ENCODE data around the gene KHDC4. TPM values are rescaled to one million over a fixed set of nuclear protein-coding genes. Genes with fewer than 3 reads are reported as not detected.

The KHDC4 gene
- total RNA-seq, 1 experiment from 2014 or later: 57.7 TPM

DNA sequence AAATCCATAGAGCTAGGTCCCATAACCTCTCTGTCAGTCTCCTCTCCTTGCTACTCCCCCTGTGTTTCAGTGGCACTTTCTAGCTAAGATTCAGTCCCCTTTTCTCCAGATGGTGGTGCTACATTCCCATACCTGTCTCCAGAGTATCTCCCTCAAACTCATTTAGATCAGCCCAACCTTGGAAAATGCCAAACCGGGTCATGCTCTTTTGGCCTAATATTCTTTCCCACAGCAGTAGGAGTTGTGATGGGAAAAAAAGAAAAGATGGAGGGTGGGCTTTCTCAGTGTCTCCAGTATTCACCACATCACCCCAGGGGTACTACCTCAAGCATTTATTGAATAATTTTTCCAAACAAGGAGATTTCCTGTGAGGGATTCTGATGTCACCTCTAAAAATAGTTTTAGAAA lies 4.0 kb upstream of the KHDC4 start:
- Histone ChIP-seq H3K9me3 (ENCODE audit: control insufficient read depth, low read depth, low read length) (no peaks in the 10 kb centered on the region), H3K4ac (ENCODE audit: low read depth, low read length) (no peak overlapping the region), H2BK20ac (ENCODE audit: low read depth, low read length, poor library complexity, severe bottlenecking) (no peak overlapping the region), H3K23ac (ENCODE audit: insufficient read length, low read depth, low read length) (no peak overlapping the region), H2BK12ac (ENCODE audit: insufficient read length, low read depth, low read length) (no peak overlapping the region), H3K4me2 (ENCODE audit: insufficient read depth, insufficient read length, low read length) (no peak overlapping the region), H4K8ac (replicated peaks; ENCODE audit: insufficient read length, low read depth, low read length) (no peak overlapping the region), H2BK120ac (ENCODE audit: low read depth, low read length, poor library complexity, severe bottlenecking) (no peak overlapping the region), H3K27ac (ENCODE audit: insufficient read length, low read depth, low read length) (no peak overlapping the region), H2AFZ (ENCODE audit: low read length) (no peak overlapping the region), H4K20me1 (ENCODE audit: control insufficient read depth, insufficient read depth, insufficient read length) (no peaks in the 10 kb centered on the region), H3K79me2 (ENCODE audit: insufficient read depth, low read length) (peaks cover 7% of the 10 kb centered on the region; the same call in 1 of the 2 replicates), H2BK15ac (ENCODE audit: low read depth, low read length) (no peak overlapping the region), H3K23me2 (ENCODE audit: insufficient read length, low read depth, low read length, poor library complexity, severe bottlenecking) (peaks cover 6% of the 10 kb centered on the region), H4K91ac (ENCODE audit: insufficient read length, low read depth, low read length) (no peak overlapping the region), H3K56ac (ENCODE audit: insufficient read length, low read depth, low read length) (no peak overlapping the region), H3K18ac (ENCODE audit: insufficient read length, low read depth, low read length) (no peak overlapping the region), H2AK5ac (ENCODE audit: insufficient read length, low read length) (no peak overlapping the region), H3T11ph (ENCODE audit: low read length) (no peak overlapping the region), H3K9ac (ENCODE audit: extremely low read depth, insufficient read length, low read length) (no peak overlapping the region), H3K79me1 (ENCODE audit: insufficient read depth, low read depth, low read length, poor library complexity, severe bottlenecking) (peaks cover 4% of the 10 kb centered on the region), H3K27me3 (ENCODE audit: insufficient read depth, low read length) (no peaks in the 10 kb centered on the region), H3K14ac (ENCODE audit: insufficient read depth, low read length) (no peak overlapping the region), H2BK5ac (ENCODE audit: insufficient read length, low read length) (no peak overlapping the region), H4K5ac (ENCODE audit: insufficient read length, low read depth, low read length) (no peak overlapping the region), H3K4me1 (ENCODE audit: insufficient read depth, low read length) (no peaks in the 10 kb centered on the region; the same call in 1 of the 2 replicates)
- DNase-seq: no peak
- H3K9me3 Mint-ChIP-seq: no peaks in the 10 kb centered on the region
- peak overlapping the region in 1 of 3 experiments; percentile 7; a peak in 1 of 7 replicates for H3K27ac Mint-ChIP-seq
- peaks cover 11% of the 10 kb centered on the region in 2 experiments for H3K4me1 Mint-ChIP-seq
- TF ChIP-seq, protein P1, sequence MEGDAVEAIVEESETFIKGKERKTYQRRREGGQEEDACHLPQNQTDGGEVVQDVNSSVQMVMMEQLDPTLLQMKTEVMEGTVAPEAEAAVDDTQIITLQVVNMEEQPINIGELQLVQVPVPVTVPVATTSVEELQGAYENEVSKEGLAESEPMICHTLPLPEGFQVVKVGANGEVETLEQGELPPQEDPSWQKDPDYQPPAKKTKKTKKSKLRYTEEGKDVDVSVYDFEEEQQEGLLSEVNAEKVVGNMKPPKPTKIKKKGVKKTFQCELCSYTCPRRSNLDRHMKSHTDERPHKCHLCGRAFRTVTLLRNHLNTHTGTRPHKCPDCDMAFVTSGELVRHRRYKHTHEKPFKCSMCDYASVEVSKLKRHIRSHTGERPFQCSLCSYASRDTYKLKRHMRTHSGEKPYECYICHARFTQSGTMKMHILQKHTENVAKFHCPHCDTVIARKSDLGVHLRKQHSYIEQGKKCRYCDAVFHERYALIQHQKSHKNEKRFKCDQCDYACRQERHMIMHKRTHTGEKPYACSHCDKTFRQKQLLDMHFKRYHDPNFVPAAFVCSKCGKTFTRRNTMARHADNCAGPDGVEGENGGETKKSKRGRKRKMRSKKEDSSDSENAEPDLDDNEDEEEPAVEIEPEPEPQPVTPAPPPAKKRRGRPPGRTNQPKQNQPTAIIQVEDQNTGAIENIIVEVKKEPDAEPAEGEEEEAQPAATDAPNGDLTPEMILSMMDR (conservative IDR thresholded peaks at IDR 0.05): peak; percentile 74
- no peaks in the 10 kb centered on the region; a peak in 2 of 7 replicates for H3K36me3 Mint-ChIP-seq (ENCODE audit: insufficient read depth in 1 of 3, low read depth in 3 of 3)
- no peaks in the 10 kb centered on the region; the same call in none of the 2 replicates for H3K27me3 Mint-ChIP-seq (ENCODE audit: low read depth)
- no peak overlapping the region for H3K4me3 Mint-ChIP-seq
- no CpG with 5 or more reads among the region's 1 CpG for WGBS (ENCODE audit: extremely low coverage, insufficient read length, low lambda C conversion rate)

Measured in H9 (cell line).